Measurements from ENCODE around the gene AFF2. TPM values are rescaled to one million over a fixed set of nuclear protein-coding genes. Genes with fewer than 3 reads are reported as not detected.

Gene AFF2
- total RNA-seq, 1 experiment from 2014 or later = 0.05 TPM

- H2AFZ ChIP-seq (ENCODE audit: low read depth, low read length, poor library complexity, severe bottlenecking) = no peak overlapping the region
These were observed 197.8 kb downstream of the AFF2 start for GRCh38 chrX:148698221-148698620.

More at GRCh38 chrX:148698221-148698620, 197.8 kb downstream of the AFF2 start:
- Histone ChIP-seq H4K20me1 (ENCODE audit: insufficient read depth) (no peaks in the 10 kb centered on the region), H3K9me2 (ENCODE audit: insufficient read depth) (no peaks in the 10 kb centered on the region), H3K79me2 (ENCODE audit: insufficient read depth, low read length) (no peaks in the 10 kb centered on the region), H3K9ac (ENCODE audit: low read length) (no peak overlapping the region), H3K4me2 (ENCODE audit: low read length) (no peak overlapping the region), H3K27ac (ENCODE audit: low read depth, low read length) (no peak overlapping the region), H3K36me3 (ENCODE audit: control insufficient read depth in 1 of 2, insufficient read depth in 2 of 2, low read length in 2 of 2) (no peaks in the 10 kb centered on the region), H3K9me3 (ENCODE audit: control insufficient read depth in 1 of 2, insufficient read depth in 1 of 2, low read depth in 1 of 2, low read length in 2 of 2) (no peaks in the 10 kb centered on the region), H3K4me3 (replicated peaks in 1 of 2; ENCODE audit: low read depth in 1 of 2, low read length in 2 of 2) (no peak overlapping the region), H3K27me3 (ENCODE audit: insufficient read depth, low read length) (no peaks in the 10 kb centered on the region), H3K4me1 (ENCODE audit: control insufficient read depth in 1 of 2, insufficient read depth in 2 of 2, low read length in 2 of 2) (no peaks in the 10 kb centered on the region)
- CTCF ChIA-PET = no interaction called here
- ATAC-seq (no peak), DNase-seq (ENCODE audit: low read depth, low spot score) (no peak)
- no TSS peak for BruUV-seq (replicated peaks)
- TF ChIP-seq CBX3 (IDR thresholded peaks at IDR 0.05; ENCODE audit: low read depth) (no peak), CEBPB (IDR thresholded peaks at IDR 0.05; ENCODE audit: low read depth) (no peak), YY1 (IDR thresholded peaks at IDR 0.05; ENCODE audit: extremely low read depth, insufficient replicate concordance, low read depth, low read length) (no peak), POLR2AphosphoS5 (IDR thresholded peaks at IDR 0.05; ENCODE audit: low read depth, low read length) (no peak), ELF1 (IDR thresholded peaks at IDR 0.05; ENCODE audit: borderline replicate concordance, low read depth) (no peak), ATF3 (IDR thresholded peaks at IDR 0.05) (no peak), ZBTB33 (IDR thresholded peaks at IDR 0.05; ENCODE audit: extremely low read depth, insufficient replicate concordance, low read length) (no peak), MAX (IDR thresholded peaks at IDR 0.05) (no peak), RAD21 (IDR thresholded peaks at IDR 0.05; ENCODE audit: low read depth) (no peak)
- RAD21 ChIA-PET (ENCODE audit: low non-redundant PET in 1 of 2, low total read pairs in 2 of 2, uncharacterized antibody in 2 of 2, unreplicated experiment in 2 of 2) = no interaction called here
- intact Hi-C loops (cut with micrococcal nuclease) = no loop called here
- POLR2A ChIA-PET = no interaction called here

Measured in HCT116 (cell line).